PC-9 (cell line): ENCODE measurements around the gene SND1. TPM values are rescaled to one million over a fixed set of nuclear protein-coding genes. Genes with fewer than 3 reads are reported as not detected.

Experiments
- BruUV-seq: library from RNA; stranded (reverse); fragments of 400-500 nt; replicated peaks from 2 replicates; lab custom pipeline; 2021; lab: Mats Ljungman, UMichigan
- CTCF ChIA-PET: fragments of 300-600 bp; sonication (Branson Sonifier 250); formaldehyde crosslinking; loops from one replicate; lab custom pipeline; 2022; ENCODE audit warnings: antibody characterized with exemption; lab: Charles Lee
- POLR2A ChIA-PET: fragments of 300-600 bp; sonication (Branson Sonifier 250); formaldehyde crosslinking; loops from one replicate; lab custom pipeline; 2022; ENCODE audit warnings: antibody characterized with exemption; ENCODE audit not compliant: unreplicated experiment; lab: Charles Lee
- DNase-seq, 2 experiments: peaks; one replicate each; pipeline versions ENCODE4 v3.0.0 to v3.0.0-alpha.2; 2015 to 2022; ENCODE audit warnings: mixed read lengths in 1 of 2
- H2AFZ ChIP-seq: fragments of 200-600 bp; sonication (generic); 2 replicates; pipeline ENCODE4 v1.8.1; 2017; ENCODE audit warnings: antibody characterized with exemption
- H3F3A ChIP-seq: fragments of 200-600 bp; sonication (generic); 2 replicates; pipeline ENCODE4 v1.8.1; 2017; ENCODE audit warnings: antibody characterized with exemption, mild to moderate bottlenecking, low read depth; ENCODE audit not compliant: insufficient read depth
- H3K27ac ChIP-seq: fragments of 200-600 bp; sonication (generic); 2 replicates; pipeline ENCODE4 v1.6.1; 2016; ENCODE audit warnings: mixed run types
- H3K27me3 ChIP-seq: fragments of 200-600 bp; sonication (generic); 2 replicates; pipeline ENCODE4 v1.6.1; 2016; ENCODE audit warnings: low read depth, mixed run types; ENCODE audit not compliant: insufficient read depth
- H3K36me3 ChIP-seq: fragments of 200-600 bp; sonication (generic); 2 replicates; pipeline ENCODE4 v1.6.1; 2016; ENCODE audit warnings: low read depth, mixed run types
- H3K4me1 ChIP-seq: fragments of 200-600 bp; sonication (generic); replicated peaks from 2 replicates; pipeline ENCODE4 v1.6.1; 2016; ENCODE audit warnings: mixed run types; ENCODE audit not compliant: insufficient read depth
- H3K4me2 ChIP-seq: fragments of 200-600 bp; sonication (generic); 2 replicates; pipeline ENCODE4 v1.6.1; 2017; ENCODE audit warnings: mixed run types
- H3K4me3 ChIP-seq: fragments of 200-600 bp; sonication (generic); 2 replicates; pipeline ENCODE4 v1.6.1; 2016; ENCODE audit warnings: mixed run types
- H3K79me2 ChIP-seq: fragments of 200-600 bp; sonication (generic); 2 replicates; pipeline ENCODE4 v1.6.1; 2017; ENCODE audit warnings: low read depth, mixed run types
- H3K9me2 ChIP-seq: fragments of 200-600 bp; sonication (generic); 2 replicates; pipeline ENCODE4 v1.8.1; 2017; ENCODE audit warnings: mild to moderate bottlenecking; ENCODE audit not compliant: insufficient read depth
- H3K9me3 ChIP-seq: fragments of 200-600 bp; sonication (generic); 2 replicates; pipeline ENCODE4 v1.8.1; 2016; ENCODE audit warnings: low read depth; ENCODE audit not compliant: insufficient read depth
- H4K20me1 ChIP-seq: fragments of 200-600 bp; sonication (generic); 2 replicates; pipeline ENCODE4 v1.8.1; 2017; ENCODE audit not compliant: insufficient read depth
- EZH2 ChIP-seq: fragments of 200-600 bp; sonication (generic); IDR thresholded peaks from 2 replicates; pipeline ENCODE4 v1.8.0; 2017; ENCODE audit warnings: antibody characterized with exemption, low read depth
- intact Hi-C: fragments of 100-400 bp; cut with micrococcal nuclease; formaldehyde crosslinking; loops from one replicate; pipeline ENCODE4 v1.10.0; 2022; ENCODE audit not compliant: unreplicated experiment
- total RNA-seq: library from RNA; stranded (reverse); gene quantifications from 2 replicates; pipeline ENCODE4 v1.2.3, GENCODE V29; 2021
- TF ChIP-seq, protein P1 (sequence below): fragments of 200-600 bp; sonication (generic); conservative IDR thresholded peaks from 2 replicates; pipeline ENCODE4 v1.6.1; 2017; ENCODE audit warnings: mixed run types, antibody characterized with exemption, mild to moderate bottlenecking, moderate library complexity

SND1 gene
- total RNA-seq, 1 experiment from 2014 or later, result 273 TPM

DNA sequence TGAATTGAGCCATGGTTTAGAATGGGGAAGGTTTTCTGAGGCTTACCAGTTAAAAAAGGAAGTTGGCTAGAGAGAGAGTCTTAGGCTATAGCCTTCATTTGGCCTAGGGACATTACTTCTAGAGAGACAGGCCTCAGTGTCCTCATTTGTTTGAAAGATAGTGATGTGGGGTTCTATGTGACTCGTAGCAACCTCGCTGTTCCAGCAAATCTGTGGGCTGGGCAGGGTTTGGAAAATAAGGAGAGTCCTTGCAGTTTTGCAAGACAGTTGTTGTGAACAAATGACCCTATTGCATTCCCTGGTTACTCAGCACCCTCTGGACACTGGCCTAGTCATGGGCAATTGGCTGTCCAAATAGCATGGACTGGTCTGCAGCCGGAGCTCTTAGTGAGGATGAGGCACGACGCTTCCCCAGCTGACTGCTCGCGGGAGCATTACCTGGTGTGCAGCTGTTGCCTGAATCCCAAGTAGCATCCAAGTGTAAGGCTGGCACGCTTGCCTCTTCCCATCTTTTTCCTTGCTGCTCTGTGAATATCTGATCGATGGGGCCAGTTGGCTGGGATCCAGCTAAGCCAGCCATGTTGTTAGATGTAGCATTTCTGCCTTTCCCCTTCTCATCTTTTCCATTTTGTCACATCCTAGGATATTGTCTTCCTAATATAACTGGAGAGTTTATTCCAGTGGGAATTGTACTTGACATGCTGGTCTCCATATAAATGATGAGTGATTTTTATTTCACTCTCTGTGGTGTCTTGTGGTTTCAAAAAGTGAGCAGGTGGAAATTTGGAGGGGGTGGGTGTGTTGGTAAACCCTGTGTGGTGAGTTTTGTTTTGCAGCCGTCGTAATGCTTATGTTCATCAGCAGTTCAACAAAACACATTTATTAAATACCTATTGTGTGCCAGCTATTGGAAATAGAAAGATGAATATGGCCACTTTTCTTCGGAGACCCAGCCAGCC, 99.8 kb downstream of the SND1 start:
- BruUV-seq, result no TSS peak
- CTCF ChIA-PET, result no interaction called here

DNA sequence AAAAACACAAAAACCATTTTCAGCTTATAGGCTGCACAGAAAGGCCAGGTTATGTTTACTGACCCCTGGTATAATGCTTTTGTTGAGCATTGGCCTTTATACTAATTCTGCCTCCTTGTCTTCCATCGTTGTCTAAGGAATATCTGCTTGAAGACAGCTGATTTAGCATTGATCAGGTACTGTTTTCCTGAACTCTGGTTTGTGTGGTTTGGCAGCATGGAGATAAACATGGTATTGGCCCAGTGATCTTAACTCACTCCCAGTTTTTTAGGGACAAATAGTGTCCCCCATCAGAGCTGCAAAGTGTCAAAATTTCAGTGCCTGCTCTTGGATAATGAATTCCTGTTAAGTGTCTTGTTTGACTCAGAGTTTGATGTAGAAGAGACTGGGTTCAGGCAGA, 100.8 kb downstream of the SND1 start:
- Histone ChIP-seq H3K27me3 (no peaks in the 10 kb centered on the region), H3F3A (no peaks in the 10 kb centered on the region; the same call in 1 of the 2 replicates), H3K27ac (no peak overlapping the region), H2AFZ (no peak overlapping the region), H3K4me3 (no peak overlapping the region), H3K79me2 (peaks cover 91% of the 10 kb centered on the region), H3K4me1 (no peaks in the 10 kb centered on the region), H3K4me2 (no peak overlapping the region), H3K9me3 (no peaks in the 10 kb centered on the region), H3K36me3 (peaks cover 12% of the 10 kb centered on the region; the same call in 1 of the 2 replicates), H3K9me2 (no peaks in the 10 kb centered on the region), H4K20me1 (peaks cover 51% of the 10 kb centered on the region)
- intact Hi-C loops, result no loop called here
- POLR2A ChIA-PET, result interaction anchor here (0.5 kb wide), 1 partner anchor 15 kb away, joined by 6 read pairs; no protein-coding TSS in a partner anchor
- CTCF ChIA-PET, result no interaction called here
- DNase-seq, result no peak
- TF ChIP-seq EZH2, result no peak
- TF ChIP-seq, protein P1, sequence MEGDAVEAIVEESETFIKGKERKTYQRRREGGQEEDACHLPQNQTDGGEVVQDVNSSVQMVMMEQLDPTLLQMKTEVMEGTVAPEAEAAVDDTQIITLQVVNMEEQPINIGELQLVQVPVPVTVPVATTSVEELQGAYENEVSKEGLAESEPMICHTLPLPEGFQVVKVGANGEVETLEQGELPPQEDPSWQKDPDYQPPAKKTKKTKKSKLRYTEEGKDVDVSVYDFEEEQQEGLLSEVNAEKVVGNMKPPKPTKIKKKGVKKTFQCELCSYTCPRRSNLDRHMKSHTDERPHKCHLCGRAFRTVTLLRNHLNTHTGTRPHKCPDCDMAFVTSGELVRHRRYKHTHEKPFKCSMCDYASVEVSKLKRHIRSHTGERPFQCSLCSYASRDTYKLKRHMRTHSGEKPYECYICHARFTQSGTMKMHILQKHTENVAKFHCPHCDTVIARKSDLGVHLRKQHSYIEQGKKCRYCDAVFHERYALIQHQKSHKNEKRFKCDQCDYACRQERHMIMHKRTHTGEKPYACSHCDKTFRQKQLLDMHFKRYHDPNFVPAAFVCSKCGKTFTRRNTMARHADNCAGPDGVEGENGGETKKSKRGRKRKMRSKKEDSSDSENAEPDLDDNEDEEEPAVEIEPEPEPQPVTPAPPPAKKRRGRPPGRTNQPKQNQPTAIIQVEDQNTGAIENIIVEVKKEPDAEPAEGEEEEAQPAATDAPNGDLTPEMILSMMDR, result no peak
- BruUV-seq, result no TSS peak

More for the DNA sequence above, 99.8 kb downstream of the SND1 start:
- Histone ChIP-seq H3K79me2 (peaks cover 92% of the 10 kb centered on the region), H3K36me3 (peaks cover 12% of the 10 kb centered on the region; the same call in 1 of the 2 replicates), H3K9me3 (no peaks in the 10 kb centered on the region), H3K9me2 (no peaks in the 10 kb centered on the region), H3F3A (no peaks in the 10 kb centered on the region; the same call in 1 of the 2 replicates), H3K27me3 (no peaks in the 10 kb centered on the region), H4K20me1 (peaks cover 45% of the 10 kb centered on the region), H3K27ac (no peak overlapping the region), H3K4me2 (no peak overlapping the region), H3K4me1 (no peaks in the 10 kb centered on the region), H3K4me3 (no peak overlapping the region), H2AFZ (no peak overlapping the region)
- TF ChIP-seq EZH2, result no peak
- TF ChIP-seq, protein P1, result no peak
- no peak for DNase-seq
- intact Hi-C loops, result no loop called here
- POLR2A ChIA-PET, result interaction anchor here (0.5 to 0.9 kb wide), 2 partner anchors 14 to 232 kb away, joined by 3 to 6 read pairs; no protein-coding TSS in a partner anchor

DNA sequence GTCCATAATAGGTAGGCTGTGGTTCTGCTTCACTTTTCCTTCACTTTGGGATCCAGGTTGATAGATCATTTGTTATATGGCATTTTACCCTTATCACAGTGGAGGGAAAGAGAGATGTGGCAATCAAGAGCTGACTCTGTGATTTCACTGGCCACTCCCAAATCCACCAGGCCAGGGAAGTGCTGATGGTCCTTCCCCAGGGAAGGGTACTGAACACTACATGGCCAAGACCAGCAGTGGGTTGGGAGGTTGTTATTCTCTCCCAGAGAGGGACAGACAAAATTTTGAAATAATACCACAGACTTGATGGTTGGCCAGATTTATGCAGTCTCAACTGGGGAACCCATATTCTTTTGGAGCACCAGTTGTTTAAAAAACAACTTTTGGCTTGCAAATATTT, 102.5 kb downstream of the SND1 start:
- peaks cover 8% of the 10 kb centered on the region; the same call in 1 of the 2 replicates for H3K36me3 ChIP-seq
- TF ChIP-seq EZH2, result no peak
- TF ChIP-seq, protein P1, result no peak
- no peaks in the 10 kb centered on the region; the same call in 1 of the 2 replicates for H3F3A ChIP-seq
- no peaks in the 10 kb centered on the region for H3K4me1 ChIP-seq
- no peaks in the 10 kb centered on the region for H3K9me2 ChIP-seq
- H3K27ac ChIP-seq, result no peak overlapping the region
- H3K27me3 ChIP-seq, result no peaks in the 10 kb centered on the region
- ChIA-PET CTCF (no interaction called here), POLR2A (no interaction called here)
- BruUV-seq, result no TSS peak
- H3K4me2 ChIP-seq, result no peak overlapping the region
- H3K4me3 ChIP-seq, result no peak overlapping the region
- no peaks in the 10 kb centered on the region for H3K9me3 ChIP-seq
- H3K79me2 ChIP-seq, result peaks cover 94% of the 10 kb centered on the region
- H4K20me1 ChIP-seq, result peaks cover 53% of the 10 kb centered on the region
- intact Hi-C loops, result no loop called here
- no peak for DNase-seq
- H2AFZ ChIP-seq, result no peak overlapping the region
